Left forelimb (tissue), 1 donor: ENCODE measurements around the gene NOTCH2NLA.
"Not testable (repeated sequence)": the region's sequence is repeated elsewhere in the genome, so short reads cannot be mapped to it uniquely, and the experiment has no call there.

Source experiments
- DNase-seq: peaks from one replicate; pipeline ENCODE4 v3.0.0-alpha.2; 2018; ENCODE audit warnings: low spot score

The NOTCH2NLA gene

GRCh38 chr1:146228710-146229477 is at the start of gene NOTCH2NLA:
NOTCH2NLA (minus strand) TSS chr1:146229021; CDS start chr1:146189337, 39,684 bp downstream.
- not testable (repeated sequence) for DNase-seq

- not testable (repeated sequence) for DNase-seq
Observed at GRCh38 chr1:146278346-146278745, 49.5 kb upstream of the NOTCH2NLA start.

GRCh38 chr1:146277087-146277486 is 48.3 kb upstream of the NOTCH2NLA start:
- DNase-seq, result not testable (repeated sequence)

- DNase-seq, result not testable (repeated sequence)
Observed at GRCh38 chr1:146274083-146274482, 45.3 kb upstream of the NOTCH2NLA start.

- not testable (repeated sequence) for DNase-seq
Observed at GRCh38 chr1:146273194-146273593, 44.4 kb upstream of the NOTCH2NLA start.

- not testable (repeated sequence) for DNase-seq
Observed at GRCh38 chr1:146272734-146273133, 43.9 kb upstream of the NOTCH2NLA start.

GRCh38 chr1:146271977-146272376 is 43.2 kb upstream of the NOTCH2NLA start:
- DNase-seq, result not testable (repeated sequence)

GRCh38 chr1:146270129-146270528 is 41.3 kb upstream of the NOTCH2NLA start:
- DNase-seq, result not testable (repeated sequence)

- DNase-seq, result not testable (repeated sequence)
Observed at GRCh38 chr1:146266179-146266748, 37.4 kb upstream of the NOTCH2NLA start.

GRCh38 chr1:146264761-146265160 is 35.9 kb upstream of the NOTCH2NLA start:
- DNase-seq, result not testable (repeated sequence)

- not testable (repeated sequence) for DNase-seq
Observed at GRCh38 chr1:146260006-146260730, 31.3 kb upstream of the NOTCH2NLA start.

- DNase-seq, result not testable (repeated sequence)
Observed at GRCh38 chr1:146257992-146258552, 29.3 kb upstream of the NOTCH2NLA start.

GRCh38 chr1:146254569-146255197 is 25.9 kb upstream of the NOTCH2NLA start:
- DNase-seq, result not testable (repeated sequence)

- not testable (repeated sequence) for DNase-seq
Observed at GRCh38 chr1:146253249-146253855, 24.5 kb upstream of the NOTCH2NLA start.

GRCh38 chr1:146251523-146251922 is 22.7 kb upstream of the NOTCH2NLA start:
- not testable (repeated sequence) for DNase-seq

GRCh38 chr1:146248643-146249042 is 19.8 kb upstream of the NOTCH2NLA start:
- DNase-seq, result not testable (repeated sequence)

- not testable (repeated sequence) for DNase-seq
Observed at GRCh38 chr1:146236626-146237025, 7.8 kb upstream of the NOTCH2NLA start.

GRCh38 chr1:146236026-146236601 is 7.3 kb upstream of the NOTCH2NLA start:
- DNase-seq, result not testable (repeated sequence)

- DNase-seq, result not testable (repeated sequence)
Observed at GRCh38 chr1:146228144-146228682, 608 bp downstream of the NOTCH2NLA start.

- DNase-seq, result not testable (repeated sequence)
Observed at GRCh38 chr1:146174531-146174930, 54.3 kb downstream of the NOTCH2NLA start.

GRCh38 chr1:146167740-146168139 is 61.1 kb downstream of the NOTCH2NLA start:
- DNase-seq, result not testable (repeated sequence)
